ENCODE data around the gene HPCA. TPM values are rescaled to one million over a fixed set of nuclear protein-coding genes. Genes with fewer than 3 reads are reported as not detected.
A peak's percentile ranks its signal among the peaks of the same experiment; 100 is the strongest.

HPCA gene
- 0.86 and 1.2 TPM in 2 replicates for total RNA-seq
- long read RNA-seq: 0 reads

- H3K27me3 Mint-ChIP-seq (ENCODE audit: low read depth): peaks cover 73% of the 10 kb centered on the region
- no peak within 1 kb of the TSS for H3K27ac Mint-ChIP-seq (ENCODE audit: unreplicated experiment)
- peak within 1 kb of the TSS; percentile 2 for H3K4me3 Mint-ChIP-seq
- no peaks in the 10 kb centered on the region for H3K9me3 Mint-ChIP-seq
- DNase-seq (ENCODE audit: low read depth, low spot score): peak; percentile 76
- no peaks in the 10 kb centered on the region for H3K36me3 Mint-ChIP-seq (ENCODE audit: low read depth)
- H3K4me1 Mint-ChIP-seq: peaks cover 6% of the 10 kb centered on the region
- TF ChIP-seq CTCF (conservative IDR thresholded peaks at IDR 0.05): peak; percentile 67
Observed at GRCh38 chr1:32886004-32886827, at the start of gene HPCA. HPCA (plus strand) TSS chr1:32886491; CDS start chr1:32888899, 2,408 bp downstream.

- Mint-ChIP-seq H3K4me3 (no peak overlapping the region), H3K4me1 (peaks cover 8% of the 10 kb centered on the region), H3K9me3 (no peaks in the 10 kb centered on the region), H3K36me3 (ENCODE audit: low read depth) (peaks cover 11% of the 10 kb centered on the region), H3K27ac (ENCODE audit: unreplicated experiment) (no peak overlapping the region), H3K27me3 (ENCODE audit: low read depth) (no peaks in the 10 kb centered on the region)
- TF ChIP-seq CTCF (conservative IDR thresholded peaks at IDR 0.05): no peak
- no peak for DNase-seq (ENCODE audit: low read depth, low spot score)
Observed at GRCh38 chr1:32848354-32849063, 37.8 kb upstream of the HPCA start.

GRCh38 chr1:32855861-32856617 is 30.3 kb upstream of the HPCA start:
- TF ChIP-seq CTCF (conservative IDR thresholded peaks at IDR 0.05): no peak
- Mint-ChIP-seq H3K9me3 (no peaks in the 10 kb centered on the region), H3K4me3 (no peak overlapping the region), H3K4me1 (no peaks in the 10 kb centered on the region), H3K36me3 (ENCODE audit: low read depth) (peaks cover 2% of the 10 kb centered on the region), H3K27me3 (ENCODE audit: low read depth) (no peaks in the 10 kb centered on the region), H3K27ac (ENCODE audit: unreplicated experiment) (no peak overlapping the region)
- no peak for DNase-seq (ENCODE audit: low read depth, low spot score)

GRCh38 chr1:32858136-32858535 is 28.2 kb upstream of the HPCA start:
- no peak for TF ChIP-seq CTCF (conservative IDR thresholded peaks at IDR 0.05)
- DNase-seq (ENCODE audit: low read depth, low spot score): no peak
- Mint-ChIP-seq H3K27me3 (ENCODE audit: low read depth) (no peaks in the 10 kb centered on the region), H3K4me1 (no peaks in the 10 kb centered on the region), H3K27ac (ENCODE audit: unreplicated experiment) (no peak overlapping the region), H3K9me3 (no peaks in the 10 kb centered on the region), H3K36me3 (ENCODE audit: low read depth) (peaks cover 8% of the 10 kb centered on the region), H3K4me3 (no peak overlapping the region)

- no peak overlapping the region for H3K4me3 Mint-ChIP-seq
Observed at GRCh38 chr1:32858791-32859190, 27.5 kb upstream of the HPCA start.

More at GRCh38 chr1:32858791-32859190, 27.5 kb upstream of the HPCA start:
- no peak overlapping the region for H3K27ac Mint-ChIP-seq (ENCODE audit: unreplicated experiment)
- no peaks in the 10 kb centered on the region for H3K4me1 Mint-ChIP-seq
- no peak for DNase-seq (ENCODE audit: low read depth, low spot score)
- peaks cover 8% of the 10 kb centered on the region for H3K36me3 Mint-ChIP-seq (ENCODE audit: low read depth)
- H3K9me3 Mint-ChIP-seq: no peaks in the 10 kb centered on the region
- H3K27me3 Mint-ChIP-seq (ENCODE audit: low read depth): no peaks in the 10 kb centered on the region
- no peak for TF ChIP-seq CTCF (conservative IDR thresholded peaks at IDR 0.05)

Measured in neural crest cell (in vitro differentiated cells).